Panc1 (cell line): Measurements from ENCODE around the gene SUGCT. TPM values are rescaled to one million over a fixed set of nuclear protein-coding genes. Genes with fewer than 3 reads are reported as not detected.
"Not testable (repeated sequence)": the region's sequence is repeated elsewhere in the genome, so short reads cannot be mapped to it uniquely, and the experiment has no call there.

Experiments used
- ATAC-seq: fragments of 200-7000 bp; cut with Tn5 transposase; 2 replicates; pipeline ENCODE4 v1.9.1; 2020; ENCODE audit warnings: mild to moderate bottlenecking, moderate library complexity
- BruUV-seq: library from RNA; stranded (reverse); fragments of 400-500 nt; replicated peaks from 2 replicates; lab custom pipeline; 2021; lab: Mats Ljungman, UMichigan
- CTCF ChIA-PET: fragments of 300-600 bp; sonication (Branson Sonifier 250); formaldehyde crosslinking; loops from one replicate; lab custom pipeline; 2022; ENCODE audit warnings: antibody characterized with exemption; lab: Charles Lee
- POLR2A ChIA-PET: fragments of 300-600 bp; sonication (Branson Sonifier 250); formaldehyde crosslinking; loops from one replicate; lab custom pipeline; 2022; ENCODE audit warnings: antibody characterized with exemption; lab: Charles Lee
- DNase-seq: peaks from one replicate; pipeline ENCODE4 v3.0.0-alpha.2; 2010; ENCODE audit warnings: low read depth, low spot score
- H3K27ac ChIP-seq: 2 replicates; pipeline ENCODE4 v1.5.1; 2011; ENCODE audit warnings: mild to moderate bottlenecking, low read length, inconsistent platforms
- H3K27me3 ChIP-seq: fragments of 200-500 bp; sonication (Bioruptor generic); 2 replicates; pipeline ENCODE4 v1.6.0; 2014; ENCODE audit warnings: low read length, inconsistent platforms; ENCODE audit not compliant: control insufficient read depth, insufficient read depth
- H3K36me3 ChIP-seq: fragments of 200-500 bp; sonication (Bioruptor generic); 2 replicates; pipeline ENCODE4 v1.5.1; 2014; ENCODE audit warnings: inconsistent platforms, mild to moderate bottlenecking, low read length, moderate library complexity; ENCODE audit not compliant: control insufficient read depth, insufficient read depth
- H3K4me1 ChIP-seq: 2 replicates; pipeline ENCODE4 v1.5.1; 2011; ENCODE audit warnings: inconsistent platforms, mild to moderate bottlenecking, low read length, moderate library complexity; ENCODE audit not compliant: control insufficient read depth, insufficient read depth
- H3K4me3 ChIP-seq, 2 experiments: 2 replicates each; pipeline ENCODE4 v1.5.1; 2011 to 2012; ENCODE audit warnings: low read depth in 2 of 2, low read length in 2 of 2, mild to moderate bottlenecking in 2 of 2, inconsistent platforms in 1 of 2, moderate library complexity in 1 of 2
- H3K9me3 ChIP-seq: fragments of 200-500 bp; sonication (Bioruptor generic); 2 replicates; pipeline ENCODE4 v1.5.1; 2014; ENCODE audit warnings: low read depth, mild to moderate bottlenecking, inconsistent platforms, low read length, moderate library complexity; ENCODE audit not compliant: control insufficient read depth, insufficient read depth
- POLR2AphosphoS5 ChIP-seq: IDR thresholded peaks from 2 replicates; pipeline ENCODE4 v1.6.1; 2012; ENCODE audit warnings: mild to moderate bottlenecking, low read depth, low read length, moderate library complexity
- SIN3A ChIP-seq: IDR thresholded peaks from 2 replicates; pipeline ENCODE4 v1.6.1; 2012; ENCODE audit warnings: low read depth, mild to moderate bottlenecking, low read length, moderate library complexity, borderline replicate concordance; ENCODE audit not compliant: insufficient read depth
- TCF7L2 ChIP-seq: IDR thresholded peaks from 2 replicates; pipeline ENCODE4 v1.6.1; 2011; ENCODE audit warnings: mild to moderate bottlenecking, low read depth, low read length, inconsistent platforms
- in situ Hi-C: cut with HindIII; loops from 2 replicates; pipeline ENCODE4 v1.10.0; 2016; ENCODE audit warnings: low sequenced_read_pairs, low pct_unique_long_range_greater_than_20kb
- intact Hi-C: fragments of 100-400 bp; cut with micrococcal nuclease; formaldehyde crosslinking; loops from one replicate; pipeline ENCODE4 v1.10.0; 2022; ENCODE audit not compliant: unreplicated experiment
- total RNA-seq: library from RNA; stranded (reverse); gene quantifications from one replicate; pipeline ENCODE4 v1.2.1, GENCODE V29; 2021; ENCODE audit not compliant: unreplicated experiment
- TF ChIP-seq, protein P1 (sequence below), 2 experiments: IDR thresholded peaks; 2 replicates each; pipeline ENCODE4 v1.6.1; 2011 to 2012; ENCODE audit warnings: low read depth in 2 of 2, control low read depth in 1 of 2, low read length in 1 of 2, mild to moderate bottlenecking in 1 of 2, moderate library complexity in 1 of 2; ENCODE audit not compliant: insufficient read depth in 1 of 2
- TF ChIP-seq, protein P2 (sequence below): fragments of 450-650 bp; IDR thresholded peaks from 2 replicates; pipeline ENCODE4 v1.5.1; 2017; ENCODE audit warnings: mild to moderate bottlenecking

SUGCT gene
- total RNA-seq, 1 experiment from 2014 or later: 3.1 TPM

DNA sequence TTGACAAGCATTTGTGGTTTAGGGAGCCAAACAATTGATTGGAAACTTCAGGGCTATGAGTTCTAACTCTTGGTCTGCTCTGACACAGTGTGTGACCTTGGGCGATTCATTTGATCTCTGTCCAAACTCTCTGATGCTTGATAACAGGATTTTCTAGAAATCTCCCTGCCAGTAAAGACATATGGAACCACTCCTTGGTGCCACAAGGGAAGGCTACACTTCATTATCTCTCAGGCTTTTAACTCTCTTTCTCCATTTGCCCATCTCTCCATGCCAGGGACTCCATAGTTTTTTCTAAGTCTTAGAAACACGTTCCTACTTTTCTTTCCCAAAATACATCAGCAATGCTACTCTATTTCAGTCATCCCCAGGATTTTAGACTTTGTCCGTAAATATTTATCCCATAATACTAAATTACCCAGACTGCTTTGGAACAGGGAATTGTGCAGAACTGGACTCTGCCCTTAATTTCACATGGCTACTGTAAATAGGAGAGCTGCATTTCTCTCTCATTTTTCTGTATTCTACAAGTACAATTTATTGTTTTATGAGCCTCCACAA lies 488.2 kb downstream of the SUGCT start:
- Histone ChIP-seq H3K36me3 (no peaks in the 10 kb centered on the region), H3K27me3 (no peaks in the 10 kb centered on the region), H3K27ac (no peak overlapping the region), H3K4me1 (no peaks in the 10 kb centered on the region), H3K4me3 (no peak overlapping the region), H3K9me3 (no peaks in the 10 kb centered on the region)
- TF ChIP-seq, protein P1, sequence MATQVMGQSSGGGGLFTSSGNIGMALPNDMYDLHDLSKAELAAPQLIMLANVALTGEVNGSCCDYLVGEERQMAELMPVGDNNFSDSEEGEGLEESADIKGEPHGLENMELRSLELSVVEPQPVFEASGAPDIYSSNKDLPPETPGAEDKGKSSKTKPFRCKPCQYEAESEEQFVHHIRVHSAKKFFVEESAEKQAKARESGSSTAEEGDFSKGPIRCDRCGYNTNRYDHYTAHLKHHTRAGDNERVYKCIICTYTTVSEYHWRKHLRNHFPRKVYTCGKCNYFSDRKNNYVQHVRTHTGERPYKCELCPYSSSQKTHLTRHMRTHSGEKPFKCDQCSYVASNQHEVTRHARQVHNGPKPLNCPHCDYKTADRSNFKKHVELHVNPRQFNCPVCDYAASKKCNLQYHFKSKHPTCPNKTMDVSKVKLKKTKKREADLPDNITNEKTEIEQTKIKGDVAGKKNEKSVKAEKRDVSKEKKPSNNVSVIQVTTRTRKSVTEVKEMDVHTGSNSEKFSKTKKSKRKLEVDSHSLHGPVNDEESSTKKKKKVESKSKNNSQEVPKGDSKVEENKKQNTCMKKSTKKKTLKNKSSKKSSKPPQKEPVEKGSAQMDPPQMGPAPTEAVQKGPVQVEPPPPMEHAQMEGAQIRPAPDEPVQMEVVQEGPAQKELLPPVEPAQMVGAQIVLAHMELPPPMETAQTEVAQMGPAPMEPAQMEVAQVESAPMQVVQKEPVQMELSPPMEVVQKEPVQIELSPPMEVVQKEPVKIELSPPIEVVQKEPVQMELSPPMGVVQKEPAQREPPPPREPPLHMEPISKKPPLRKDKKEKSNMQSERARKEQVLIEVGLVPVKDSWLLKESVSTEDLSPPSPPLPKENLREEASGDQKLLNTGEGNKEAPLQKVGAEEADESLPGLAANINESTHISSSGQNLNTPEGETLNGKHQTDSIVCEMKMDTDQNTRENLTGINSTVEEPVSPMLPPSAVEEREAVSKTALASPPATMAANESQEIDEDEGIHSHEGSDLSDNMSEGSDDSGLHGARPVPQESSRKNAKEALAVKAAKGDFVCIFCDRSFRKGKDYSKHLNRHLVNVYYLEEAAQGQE (IDR thresholded peaks at IDR 0.05; ENCODE audit: insufficient read depth in 1 of 2, low read depth in 2 of 2, low read length in 1 of 2): no peak
- TF ChIP-seq TCF7L2 (no peak), POLR2AphosphoS5 (no peak), SIN3A (no peak)
- TF ChIP-seq, protein P2, sequence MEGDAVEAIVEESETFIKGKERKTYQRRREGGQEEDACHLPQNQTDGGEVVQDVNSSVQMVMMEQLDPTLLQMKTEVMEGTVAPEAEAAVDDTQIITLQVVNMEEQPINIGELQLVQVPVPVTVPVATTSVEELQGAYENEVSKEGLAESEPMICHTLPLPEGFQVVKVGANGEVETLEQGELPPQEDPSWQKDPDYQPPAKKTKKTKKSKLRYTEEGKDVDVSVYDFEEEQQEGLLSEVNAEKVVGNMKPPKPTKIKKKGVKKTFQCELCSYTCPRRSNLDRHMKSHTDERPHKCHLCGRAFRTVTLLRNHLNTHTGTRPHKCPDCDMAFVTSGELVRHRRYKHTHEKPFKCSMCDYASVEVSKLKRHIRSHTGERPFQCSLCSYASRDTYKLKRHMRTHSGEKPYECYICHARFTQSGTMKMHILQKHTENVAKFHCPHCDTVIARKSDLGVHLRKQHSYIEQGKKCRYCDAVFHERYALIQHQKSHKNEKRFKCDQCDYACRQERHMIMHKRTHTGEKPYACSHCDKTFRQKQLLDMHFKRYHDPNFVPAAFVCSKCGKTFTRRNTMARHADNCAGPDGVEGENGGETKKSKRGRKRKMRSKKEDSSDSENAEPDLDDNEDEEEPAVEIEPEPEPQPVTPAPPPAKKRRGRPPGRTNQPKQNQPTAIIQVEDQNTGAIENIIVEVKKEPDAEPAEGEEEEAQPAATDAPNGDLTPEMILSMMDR: no peak
- no peak for ATAC-seq
- no TSS peak for BruUV-seq
- intact Hi-C loops (no loop called here), in situ Hi-C loops (no loop called here)
- ChIA-PET CTCF (no interaction called here), POLR2A (no interaction called here)
- DNase-seq: no peak

DNA sequence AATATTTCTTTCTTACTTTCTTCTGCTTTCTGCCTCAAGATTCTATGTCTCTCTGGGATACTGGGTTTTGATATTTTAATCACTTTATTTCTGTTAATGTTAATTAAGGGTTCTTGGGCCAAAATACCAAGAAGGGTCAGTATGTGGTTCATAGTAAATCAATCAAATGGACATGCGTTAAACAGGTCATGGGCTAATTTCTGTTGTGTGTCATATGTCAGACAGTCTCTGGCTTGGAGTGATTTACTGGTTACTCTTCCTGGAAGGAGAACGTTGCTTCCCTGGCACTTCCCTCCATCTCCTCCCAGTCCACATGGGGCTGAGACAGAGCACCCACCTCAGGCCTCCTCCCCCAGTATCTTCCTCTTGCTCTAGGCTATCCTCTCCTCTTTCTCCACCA lies 489.1 kb downstream of the SUGCT start:
- ChIA-PET POLR2A (no interaction called here), CTCF (no interaction called here)
- no peak for DNase-seq
- ATAC-seq: no peak
- TF ChIP-seq TCF7L2: no peak
- TF ChIP-seq SIN3A: no peak
- TF ChIP-seq, protein P2: no peak
- TF ChIP-seq, protein P1 (IDR thresholded peaks at IDR 0.05; ENCODE audit: insufficient read depth in 1 of 2, low read depth in 2 of 2, low read length in 1 of 2): no peak
- no peak for TF ChIP-seq POLR2AphosphoS5
- Histone ChIP-seq H3K27me3 (no peaks in the 10 kb centered on the region), H3K4me1 (no peaks in the 10 kb centered on the region), H3K27ac (no peak overlapping the region), H3K36me3 (no peaks in the 10 kb centered on the region), H3K4me3 (no peak overlapping the region), H3K9me3 (no peaks in the 10 kb centered on the region)
- in situ Hi-C loops: no loop called here
- BruUV-seq: no TSS peak
- intact Hi-C loops: no loop called here

DNA sequence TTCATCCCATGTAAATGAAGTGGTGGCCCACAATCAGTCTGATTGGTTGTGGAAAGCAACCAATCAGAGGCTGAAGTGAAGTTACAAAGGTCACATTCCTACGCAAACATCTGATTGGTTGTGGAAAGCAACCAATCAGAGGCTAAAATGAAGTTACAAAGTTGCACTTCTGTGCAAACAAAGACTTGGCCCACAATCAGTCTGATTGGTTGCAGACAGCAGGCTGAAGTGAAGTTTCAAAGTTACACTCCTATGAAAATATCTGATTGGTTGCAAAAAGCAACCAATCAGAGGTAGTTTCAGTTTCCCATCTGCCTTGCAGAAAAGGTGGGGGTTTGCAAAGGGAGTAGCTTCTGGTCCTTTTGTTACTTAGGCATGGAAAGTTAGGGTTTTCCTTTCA lies 492.6 kb downstream of the SUGCT start:
- H3K4me1 ChIP-seq, H3K9me3 ChIP-seq, H3K27me3 ChIP-seq, CTCF ChIA-PET, POLR2A ChIA-PET, H3K27ac ChIP-seq, intact Hi-C loops, ATAC-seq, in situ Hi-C loops, H3K36me3 ChIP-seq, DNase-seq, H3K4me3 ChIP-seq, BruUV-seq: not testable (repeated sequence)
